NCI-H2107 treated with DMSO at 0.1 percent for 48 hours (cell line): ENCODE data around the gene MTHFSD.

Source experiments
- DNase-seq: peaks from one replicate; lab custom pipeline; 2025; ENCODE audit not compliant: unreplicated experiment; lab: John Stamatoyannopoulos, UW

Gene MTHFSD

GRCh38 chr16:86515777-86516622, 39.0 kb downstream of the MTHFSD start:
- no peak for DNase-seq

- DNase-seq: no peak
Observed at GRCh38 chr16:86515413-86515776, 39.6 kb downstream of the MTHFSD start.

GRCh38 chr16:86514481-86515376, 40.3 kb downstream of the MTHFSD start:
- DNase-seq: no peak

GRCh38 chr16:86513471-86514277, 41.4 kb downstream of the MTHFSD start:
- DNase-seq: no peak

- no peak for DNase-seq
Observed at GRCh38 chr16:86512860-86513470, 42.1 kb downstream of the MTHFSD start.

- DNase-seq: no peak
Observed at GRCh38 chr16:86512301-86512859, 42.7 kb downstream of the MTHFSD start.

- no peak for DNase-seq
Observed at GRCh38 chr16:86511317-86512161, 43.5 kb downstream of the MTHFSD start.

- no peak for DNase-seq
Observed at GRCh38 chr16:86510465-86511261, 44.4 kb downstream of the MTHFSD start, which contains the start of gene FOXF1. TSS of gene FOXF1 (plus strand) at chr16:86510527. CDS start at chr16:86510570, 43 bp downstream.

- DNase-seq: no peak
Observed at GRCh38 chr16:86509759-86510464, 45.1 kb downstream of the MTHFSD start.

GRCh38 chr16:86508947-86509758, 45.9 kb downstream of the MTHFSD start:
- no peak for DNase-seq

- no peak for DNase-seq
Observed at GRCh38 chr16:86508028-86508946, 46.7 kb downstream of the MTHFSD start.

- DNase-seq: no peak
Observed at GRCh38 chr16:86507173-86508027, 47.6 kb downstream of the MTHFSD start.

- no peak for DNase-seq
Observed at GRCh38 chr16:86505899-86506864, 48.9 kb downstream of the MTHFSD start.
